CD4-positive, alpha-beta T cell treated with Interleukin-12 subunit alpha and Interleukin-12 subunit beta, for 1 hour (primary cell): ENCODE results near the gene SLC9A3.
"Not testable (repeated sequence)": the region's sequence is repeated elsewhere in the genome, so short reads cannot be mapped to it uniquely, and the experiment has no call there.

Experiments
- DNase-seq: peaks from one replicate; pipeline ENCODE4 v3.0.0-alpha.2; 2020

Gene SLC9A3

DNA sequence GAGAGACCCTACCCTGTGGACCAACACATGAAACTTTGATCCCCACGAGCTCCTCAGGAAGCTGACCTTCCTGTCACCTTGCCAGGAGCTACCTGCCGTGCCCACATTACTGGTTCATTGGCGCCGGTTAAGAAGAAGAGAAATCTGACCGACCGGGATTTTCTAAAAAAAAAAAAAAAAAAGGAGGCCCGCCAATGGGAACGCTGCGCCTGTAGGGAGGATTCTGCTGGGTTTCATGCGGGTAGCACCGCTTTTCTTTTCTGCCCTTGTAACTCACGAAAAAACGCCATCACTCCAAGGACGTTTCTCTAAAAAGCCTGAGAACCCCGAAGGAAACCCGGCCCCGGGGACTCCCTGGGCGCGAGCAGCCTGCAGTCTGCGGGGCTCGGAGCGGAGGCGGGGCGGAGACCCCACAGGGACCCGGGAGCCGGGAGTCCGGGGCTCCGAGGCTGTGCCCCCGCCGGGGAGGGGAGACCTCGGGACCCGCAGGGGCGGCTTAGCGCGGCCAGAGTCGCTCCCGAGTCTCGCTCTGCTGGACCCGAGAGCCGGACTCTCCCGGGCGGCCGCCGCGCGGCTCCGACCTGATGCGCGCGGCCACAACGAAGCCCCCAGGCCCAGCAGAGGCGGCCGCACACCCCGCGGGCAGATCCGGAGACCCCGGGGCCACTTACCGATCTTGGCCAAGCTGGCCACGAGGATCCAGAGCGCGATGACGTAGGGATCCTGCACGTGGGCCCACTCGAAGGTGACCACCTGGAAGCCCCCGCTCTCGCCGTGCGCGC lies 617 bp downstream of the SLC9A3 start:
- no peak for DNase-seq

DNA sequence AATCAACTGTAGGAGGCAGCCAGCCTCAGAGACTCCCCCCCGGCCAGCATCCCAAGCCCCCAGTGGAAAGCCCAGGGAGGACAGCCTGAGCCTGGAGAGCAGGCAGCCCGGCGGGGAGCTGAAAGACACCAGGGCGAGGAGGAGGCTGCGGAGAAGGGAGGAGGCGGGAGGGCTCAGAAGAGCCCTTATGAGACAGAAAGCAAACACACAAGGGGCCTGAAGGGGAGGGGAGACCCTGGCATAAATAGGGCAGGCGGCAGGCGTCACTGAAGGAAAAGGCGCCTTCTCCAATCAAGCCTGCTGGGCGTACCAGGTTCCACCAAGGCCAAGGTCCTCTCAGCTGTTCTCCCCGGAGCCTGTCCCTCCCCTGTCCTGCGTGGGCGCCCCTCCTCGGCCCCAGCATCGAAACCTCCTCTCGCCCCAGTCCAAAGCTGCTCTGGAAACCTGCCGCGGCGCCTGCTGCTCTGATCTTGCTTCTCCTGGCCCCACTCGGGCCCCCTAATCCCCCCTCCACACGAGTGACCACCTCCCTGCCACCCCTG lies 1.3 kb downstream of the SLC9A3 start:
- DNase-seq = no peak

DNA sequence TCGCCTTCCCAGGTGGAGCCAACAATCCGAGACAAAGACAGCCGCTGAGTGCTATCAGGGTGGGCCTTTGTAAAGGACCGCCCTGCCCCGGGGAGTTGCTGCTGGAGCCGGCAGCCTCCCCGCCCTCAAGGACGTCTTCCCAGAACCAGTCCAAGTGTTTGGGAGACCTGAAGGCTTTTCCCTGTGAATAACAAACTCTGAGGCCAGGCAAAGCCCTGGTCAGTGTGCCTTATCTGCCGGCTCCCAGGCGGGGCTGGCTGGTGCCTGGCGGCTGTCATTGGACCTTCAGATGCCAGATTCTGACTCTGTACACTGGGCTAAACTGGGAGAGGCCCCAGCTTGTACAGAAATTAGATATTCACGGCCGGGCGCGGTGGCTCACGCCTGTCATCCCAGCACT lies 2.1 kb downstream of the SLC9A3 start:
- DNase-seq = no peak

DNA sequence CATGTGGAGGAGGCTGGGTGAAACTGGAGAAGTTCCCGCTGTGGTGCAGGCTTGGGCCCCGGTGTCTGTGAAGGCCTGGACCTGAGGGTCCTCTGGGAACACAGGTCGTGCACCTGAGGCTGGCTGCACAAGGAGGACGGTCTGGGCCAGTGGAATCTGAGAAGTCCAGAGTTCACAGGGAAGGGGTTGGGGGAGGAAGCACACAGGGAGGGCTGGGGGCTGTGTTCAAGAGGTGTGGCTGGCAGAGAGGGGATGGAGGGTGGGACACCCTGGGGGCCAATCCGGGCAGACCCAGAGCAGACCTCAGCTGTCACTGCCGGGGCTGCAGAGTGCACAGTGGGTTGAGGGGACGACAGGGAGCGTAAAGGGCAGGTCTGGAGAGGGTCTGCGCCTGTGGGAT lies 2.6 kb downstream of the SLC9A3 start:
- no peak for DNase-seq

DNA sequence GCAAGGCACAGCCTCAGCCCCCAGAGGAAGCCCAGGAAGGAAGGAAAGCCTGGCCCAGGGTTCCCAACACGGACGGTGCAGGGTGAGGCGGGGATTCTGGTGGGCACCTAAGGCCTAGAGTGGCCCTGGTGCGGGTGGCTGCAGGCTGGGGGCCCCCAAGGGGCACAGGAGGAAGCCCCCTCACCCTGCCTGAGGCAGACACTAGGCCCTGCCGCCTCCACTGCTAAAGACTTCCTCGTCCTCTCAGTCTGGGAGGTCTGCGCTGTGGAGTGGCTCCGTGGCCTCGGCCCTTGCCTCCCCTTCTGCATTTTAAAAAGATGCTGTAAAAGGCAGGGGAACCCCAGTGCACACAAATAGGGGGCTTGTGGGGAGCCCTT lies 3.4 kb downstream of the SLC9A3 start:
- DNase-seq = no peak

DNA sequence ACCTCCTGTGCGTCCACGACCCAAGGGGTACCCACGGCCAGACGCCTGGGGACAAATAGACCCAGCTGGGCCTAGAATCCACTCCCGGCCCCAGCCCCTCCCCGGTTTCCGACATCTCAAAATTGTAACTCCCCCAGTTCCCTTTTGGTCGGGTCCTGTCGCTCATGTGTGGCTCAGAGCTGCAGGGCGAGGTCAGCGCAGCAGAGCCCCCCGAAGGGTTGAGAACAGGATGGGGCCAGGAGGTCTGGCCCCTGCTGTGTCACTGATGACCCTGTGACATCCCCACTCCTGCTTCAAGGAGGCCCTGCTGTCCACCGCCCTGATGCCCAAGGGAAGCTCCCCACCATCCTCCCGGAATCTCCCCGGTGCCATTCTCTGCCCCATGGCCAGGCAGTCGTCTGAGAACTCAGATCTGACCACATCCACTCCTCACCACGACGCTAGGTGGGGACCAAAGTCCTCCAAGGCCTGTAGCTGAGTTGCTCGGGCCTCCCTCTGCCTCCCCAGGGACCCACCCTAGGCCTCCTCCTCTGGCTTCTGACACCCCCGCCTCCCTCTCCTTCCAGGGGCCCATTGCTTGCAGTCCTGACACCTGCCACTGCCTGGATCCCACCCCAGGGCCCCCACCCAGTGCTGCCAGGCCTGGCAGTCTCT lies 3.9 kb downstream of the SLC9A3 start:
- no peak for DNase-seq

DNA sequence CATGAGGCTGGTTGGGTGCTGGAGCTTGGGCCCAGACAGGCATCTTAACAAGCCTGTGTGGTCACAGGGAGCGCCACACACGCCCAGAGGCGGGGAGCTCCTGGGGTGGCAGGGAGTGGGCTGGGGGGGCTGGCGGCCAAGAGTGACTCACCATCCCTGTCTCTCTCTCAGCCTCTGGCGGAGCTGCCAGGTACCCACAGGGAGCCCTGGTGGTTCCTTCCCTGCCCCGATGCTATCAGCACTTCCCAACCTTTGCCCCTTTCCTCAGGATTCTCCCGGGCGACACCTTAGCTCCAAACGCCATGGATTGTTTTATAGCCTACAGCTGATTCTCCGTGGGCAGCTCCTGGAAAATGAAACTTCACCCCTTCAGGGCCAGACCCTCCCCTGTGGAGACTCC lies 5.5 kb downstream of the SLC9A3 start:
- DNase-seq = no peak

DNA sequence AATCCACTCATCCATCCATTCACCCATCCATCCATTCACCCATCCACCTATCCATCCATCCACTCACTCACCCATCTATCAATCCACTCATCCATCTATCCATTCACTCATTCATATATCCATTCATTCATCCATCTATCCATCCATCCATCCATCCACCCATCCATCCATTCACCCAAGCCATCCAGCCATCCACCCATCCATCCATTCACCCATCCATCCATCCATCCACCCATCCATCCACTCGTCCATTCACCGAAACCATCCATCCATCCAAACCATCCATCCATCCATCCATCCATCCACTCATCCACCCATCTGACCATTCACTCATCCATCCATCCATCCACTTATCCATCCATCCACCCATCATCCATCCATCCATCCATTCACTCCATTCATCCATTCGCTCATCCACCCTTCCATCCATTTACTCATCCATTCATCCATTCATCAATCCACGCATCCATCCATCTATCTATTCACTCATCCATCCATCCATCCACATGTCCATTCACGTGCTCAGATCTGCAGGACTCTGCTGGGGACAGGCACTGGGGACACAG lies 6.6 kb downstream of the SLC9A3 start:
- DNase-seq = no peak

DNA sequence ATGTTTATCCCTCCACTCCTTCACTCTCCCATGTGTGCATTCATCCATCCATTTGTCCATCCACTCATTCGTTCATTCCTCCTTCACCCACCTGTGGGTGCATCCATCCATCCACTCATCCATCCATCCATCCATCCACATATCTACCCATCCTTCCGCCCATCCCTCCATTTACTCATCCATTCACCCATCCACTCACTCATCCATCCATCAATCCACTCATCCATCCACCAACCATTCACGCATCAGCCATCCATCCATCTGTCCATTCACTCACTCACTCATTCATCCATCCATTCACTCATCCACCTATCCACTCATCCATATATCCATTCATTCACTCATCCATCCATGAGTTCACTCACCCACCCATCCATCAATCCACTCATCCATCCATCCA lies 7.3 kb downstream of the SLC9A3 start:
- no peak for DNase-seq

DNA sequence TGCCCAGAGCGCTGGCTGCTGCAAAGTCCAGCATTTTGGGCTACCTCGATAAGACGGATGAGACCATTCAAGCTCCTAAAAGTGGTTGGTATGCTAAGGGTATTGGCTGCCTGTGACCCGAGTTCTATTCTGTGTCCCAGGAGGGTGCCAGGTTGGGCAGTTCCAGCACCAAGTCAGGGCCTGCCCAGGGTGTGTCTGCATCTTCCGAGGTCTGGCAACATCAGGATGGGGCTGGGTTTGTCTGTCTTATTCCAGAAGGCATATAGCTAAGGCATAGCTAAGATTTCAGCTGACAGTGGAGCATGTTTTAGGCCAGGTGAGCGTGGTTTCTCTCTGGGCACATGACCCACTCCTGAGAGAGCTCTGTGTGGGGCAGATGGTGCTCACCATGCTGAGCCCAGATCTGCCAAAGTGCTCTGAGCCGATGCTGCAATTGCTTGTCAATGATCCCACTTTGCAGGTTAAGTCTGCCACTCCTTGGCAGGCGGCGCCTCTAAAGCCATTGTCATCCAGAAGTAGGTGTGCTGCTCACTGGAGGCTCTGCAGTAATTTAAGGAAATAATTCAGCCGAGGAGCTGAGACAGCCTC lies 7.8 kb downstream of the SLC9A3 start:
- no peak for DNase-seq

DNA sequence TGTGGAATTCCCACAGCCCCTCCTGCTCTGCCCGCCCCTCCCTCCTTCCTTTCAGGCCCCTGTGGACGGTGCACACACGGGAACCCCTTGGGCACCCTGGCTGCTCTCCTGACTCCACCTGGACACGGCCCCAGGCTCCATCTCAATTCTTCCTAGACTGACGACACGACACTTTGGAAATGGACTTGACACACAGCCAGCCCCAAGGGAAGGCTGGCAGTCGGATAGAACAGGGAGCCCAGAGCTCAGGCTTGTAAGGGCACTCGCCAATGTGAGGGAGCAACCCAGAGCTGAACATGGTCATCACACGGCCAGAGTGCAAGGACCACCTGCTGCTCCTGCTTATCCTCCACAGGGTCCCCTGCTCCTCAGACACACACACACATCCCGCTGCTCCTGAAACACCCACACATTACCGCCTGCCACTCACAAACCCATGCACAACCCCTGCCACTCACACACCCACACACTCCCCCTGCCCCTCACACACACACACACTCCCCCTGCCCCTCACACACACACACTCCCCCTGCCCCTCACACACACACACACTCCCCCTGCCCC lies 8.9 kb downstream of the SLC9A3 start:
- no peak for DNase-seq

DNA sequence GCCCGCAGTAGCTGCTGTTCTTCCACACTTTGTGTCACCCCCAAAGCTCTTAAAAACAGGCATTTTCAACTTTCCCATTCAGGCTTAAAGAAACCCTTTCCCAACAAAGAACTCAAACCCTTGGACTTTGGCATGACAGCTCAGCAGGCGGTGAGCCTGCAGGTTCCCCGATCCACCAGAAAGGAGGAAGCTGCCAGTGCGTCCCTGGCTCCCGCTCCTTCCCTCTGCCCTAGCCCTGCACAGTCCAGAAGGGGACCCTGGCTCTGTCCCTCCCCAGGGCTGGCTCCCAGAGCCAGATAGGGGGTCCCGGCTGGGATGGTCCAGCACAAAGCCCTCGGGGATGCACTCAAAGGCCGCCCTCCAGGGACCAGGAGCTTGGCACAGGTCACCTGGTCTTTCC lies 9.6 kb downstream of the SLC9A3 start:
- no peak for DNase-seq

DNA sequence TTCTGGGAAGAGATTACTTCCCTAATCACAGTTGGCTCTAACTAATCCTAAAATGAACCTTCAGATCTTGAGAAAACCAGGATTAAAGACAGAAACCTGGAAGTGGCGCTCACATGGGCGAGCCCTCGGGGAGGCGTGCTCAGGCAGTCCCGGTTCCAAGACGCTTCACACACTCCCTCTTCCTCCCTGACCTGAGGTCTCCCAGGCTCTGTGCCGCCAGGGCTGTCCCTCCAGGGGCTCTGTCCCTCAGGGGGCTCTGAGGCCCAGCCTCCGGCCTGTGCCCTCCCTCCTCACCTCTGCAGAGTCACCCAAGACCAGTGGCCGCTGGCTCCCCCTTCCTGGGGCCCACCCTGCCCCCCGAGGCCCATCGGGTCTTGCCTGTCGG lies 10.2 kb downstream of the SLC9A3 start:
- DNase-seq = no peak

DNA sequence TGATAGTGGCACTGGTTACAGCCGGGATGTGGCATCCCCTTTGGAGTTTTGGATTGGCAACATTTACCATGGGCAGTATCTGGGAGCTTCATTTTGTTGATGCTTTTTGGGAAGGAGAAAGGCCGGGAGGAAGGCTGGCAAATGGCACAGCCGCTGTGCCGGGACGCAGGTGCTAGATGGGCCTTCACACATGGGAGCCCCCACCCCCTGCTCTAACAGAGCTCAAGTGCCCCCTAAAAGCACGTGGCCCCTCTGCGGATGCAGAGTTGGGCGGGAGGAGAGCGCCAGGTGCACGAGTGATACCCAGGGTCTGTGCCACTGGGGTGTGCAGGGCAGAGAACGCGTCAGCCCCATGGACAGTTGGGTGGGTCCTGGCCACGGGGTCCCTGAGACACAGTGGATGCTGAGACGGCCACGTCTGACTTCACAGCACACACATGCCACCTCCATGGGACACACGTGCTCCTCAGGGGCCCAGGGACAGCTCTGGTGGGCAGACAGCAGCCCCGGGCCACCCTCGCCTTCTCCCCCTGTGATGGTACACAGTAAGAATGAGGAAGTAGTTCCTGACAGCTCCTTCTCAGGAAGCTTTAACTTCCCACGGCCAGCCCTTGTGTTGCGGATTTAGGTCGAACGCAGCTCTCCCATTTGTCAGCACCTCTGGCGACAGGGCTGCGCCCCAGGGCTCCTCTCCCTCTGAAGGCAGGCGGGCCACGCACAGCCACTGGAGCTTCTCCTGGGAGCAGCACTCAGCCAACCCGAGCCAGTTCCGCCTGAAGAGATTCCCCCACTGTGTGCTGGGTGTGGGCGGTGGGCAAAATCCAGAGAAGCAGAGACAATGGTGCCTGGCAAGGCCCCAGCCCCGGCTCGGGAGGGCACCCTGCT lies 10.8 kb downstream of the SLC9A3 start:
- DNase-seq = no peak

DNA sequence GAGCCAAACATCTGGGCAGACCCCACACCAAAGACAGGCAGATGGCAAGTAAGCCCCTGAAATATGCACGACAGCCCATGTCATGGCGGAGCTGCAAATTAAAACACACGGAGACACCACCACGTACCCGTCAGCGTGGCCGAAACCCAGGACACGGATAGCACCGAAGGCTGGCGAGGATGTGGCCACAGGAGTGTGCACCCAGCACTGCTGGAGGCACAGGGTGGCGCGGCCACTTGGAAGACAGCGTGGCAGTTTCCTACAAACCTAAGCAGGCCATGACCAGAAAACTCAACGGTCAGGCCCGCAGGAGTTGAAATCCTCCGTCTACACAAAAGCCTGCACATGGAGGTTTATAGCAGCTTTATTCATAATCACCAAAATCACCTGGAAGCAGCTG lies 12.8 kb downstream of the SLC9A3 start:
- DNase-seq = no peak

DNA sequence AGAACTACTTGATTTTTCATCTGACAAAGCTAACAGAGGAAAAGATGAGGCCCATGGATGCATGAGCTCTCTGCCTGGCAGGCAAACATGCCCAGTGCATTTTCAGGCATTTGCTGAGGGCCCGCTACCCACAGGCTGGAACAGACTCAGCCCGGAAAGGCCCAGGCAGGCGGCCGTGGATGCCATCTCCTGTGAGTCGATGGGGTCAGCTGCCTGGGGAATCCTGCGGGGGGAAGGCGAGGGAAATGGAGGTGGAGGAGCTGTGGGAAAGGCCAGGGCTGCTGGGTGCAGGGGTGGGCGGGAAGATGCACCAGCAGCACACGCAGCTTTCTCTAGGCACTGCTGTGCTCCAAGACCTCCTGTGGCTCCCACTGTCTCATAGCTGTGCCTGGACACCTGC lies 13.7 kb downstream of the SLC9A3 start:
- DNase-seq = no peak

DNA sequence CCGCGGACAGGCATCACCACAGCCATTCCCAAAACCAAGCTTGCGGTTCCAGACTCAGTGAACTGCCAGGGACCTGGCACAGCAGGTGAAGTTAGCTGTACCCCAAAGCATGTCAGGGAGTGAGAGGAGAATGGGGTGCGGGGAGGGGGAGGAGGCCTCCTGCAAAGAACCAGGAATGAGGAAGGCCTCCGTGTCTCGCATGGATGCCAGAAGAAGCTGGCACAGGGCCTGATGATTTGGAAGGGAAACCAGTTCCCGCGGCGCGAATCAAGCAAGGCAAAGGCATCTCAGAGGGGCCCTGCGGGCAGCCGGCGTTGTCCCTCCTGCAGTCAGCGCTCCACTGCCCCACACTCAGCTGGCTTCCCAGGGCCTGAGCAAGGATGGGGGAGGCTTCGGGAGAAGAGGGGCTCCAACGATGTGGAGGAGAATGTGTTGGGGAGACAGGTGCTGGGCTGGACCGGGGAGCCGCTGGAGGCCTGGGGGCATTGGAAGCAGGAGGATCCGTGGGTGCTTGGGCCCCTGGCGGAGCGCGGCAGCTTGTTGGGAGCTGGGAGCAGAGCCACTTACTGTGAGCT lies 14.6 kb downstream of the SLC9A3 start:
- no peak for DNase-seq

DNA sequence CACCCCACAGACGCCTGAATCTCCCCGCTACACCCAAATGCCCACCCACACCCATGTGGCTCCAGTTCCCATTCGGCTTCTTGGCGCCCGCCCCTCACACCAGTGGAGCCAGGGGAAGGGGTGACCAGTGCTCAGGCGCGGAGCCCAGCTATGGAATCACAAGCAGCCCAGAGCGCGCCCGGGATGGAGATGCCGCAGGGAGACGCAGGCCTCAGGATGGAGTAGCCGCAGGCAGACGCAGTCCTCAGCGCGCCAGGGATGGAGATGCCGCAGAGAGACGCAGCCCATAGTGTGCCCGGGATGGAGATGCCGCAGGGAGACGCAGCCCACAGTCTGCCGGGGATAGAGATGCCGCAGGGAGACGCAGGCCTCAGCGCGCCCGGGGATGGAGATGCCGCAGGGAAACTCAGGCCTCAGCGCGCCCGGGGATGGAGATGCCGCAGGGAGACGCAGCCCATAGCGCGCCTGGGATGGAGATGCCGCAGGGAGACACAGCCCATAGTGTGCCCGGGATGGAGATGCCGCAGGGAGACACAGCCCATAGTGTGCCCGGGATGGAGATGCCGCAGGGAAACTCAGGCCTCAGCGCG lies 16.2 kb downstream of the SLC9A3 start:
- DNase-seq = not testable (repeated sequence)

DNA sequence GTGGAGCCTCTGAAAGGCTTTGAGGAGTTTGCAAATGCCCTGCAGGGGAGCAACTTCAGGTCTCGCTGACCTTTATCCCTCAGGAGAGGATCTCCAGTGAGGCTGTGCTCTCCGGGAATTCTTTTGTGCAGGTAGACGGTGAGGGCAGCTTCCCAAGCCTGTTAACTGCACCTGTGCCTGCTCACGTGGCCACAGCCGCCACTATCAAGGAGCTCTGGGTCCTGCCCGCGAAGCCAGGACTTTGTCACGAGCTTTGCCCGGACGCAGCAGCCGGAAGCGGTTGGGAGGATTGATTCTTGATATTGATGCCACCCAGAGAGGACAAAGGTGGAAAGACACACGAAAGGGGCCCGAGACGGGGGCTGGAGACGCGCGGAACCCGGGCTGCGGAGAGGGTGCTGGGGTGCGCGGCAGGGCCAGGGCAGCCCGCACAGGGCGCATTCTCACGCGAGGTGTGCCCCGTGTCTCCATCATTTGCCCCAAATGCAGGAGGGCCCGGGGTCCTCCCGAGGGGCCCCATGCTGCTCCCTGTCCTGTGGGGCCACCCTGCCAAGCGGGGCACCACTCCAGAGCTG lies 18.2 kb downstream of the SLC9A3 start:
- DNase-seq = no peak

DNA sequence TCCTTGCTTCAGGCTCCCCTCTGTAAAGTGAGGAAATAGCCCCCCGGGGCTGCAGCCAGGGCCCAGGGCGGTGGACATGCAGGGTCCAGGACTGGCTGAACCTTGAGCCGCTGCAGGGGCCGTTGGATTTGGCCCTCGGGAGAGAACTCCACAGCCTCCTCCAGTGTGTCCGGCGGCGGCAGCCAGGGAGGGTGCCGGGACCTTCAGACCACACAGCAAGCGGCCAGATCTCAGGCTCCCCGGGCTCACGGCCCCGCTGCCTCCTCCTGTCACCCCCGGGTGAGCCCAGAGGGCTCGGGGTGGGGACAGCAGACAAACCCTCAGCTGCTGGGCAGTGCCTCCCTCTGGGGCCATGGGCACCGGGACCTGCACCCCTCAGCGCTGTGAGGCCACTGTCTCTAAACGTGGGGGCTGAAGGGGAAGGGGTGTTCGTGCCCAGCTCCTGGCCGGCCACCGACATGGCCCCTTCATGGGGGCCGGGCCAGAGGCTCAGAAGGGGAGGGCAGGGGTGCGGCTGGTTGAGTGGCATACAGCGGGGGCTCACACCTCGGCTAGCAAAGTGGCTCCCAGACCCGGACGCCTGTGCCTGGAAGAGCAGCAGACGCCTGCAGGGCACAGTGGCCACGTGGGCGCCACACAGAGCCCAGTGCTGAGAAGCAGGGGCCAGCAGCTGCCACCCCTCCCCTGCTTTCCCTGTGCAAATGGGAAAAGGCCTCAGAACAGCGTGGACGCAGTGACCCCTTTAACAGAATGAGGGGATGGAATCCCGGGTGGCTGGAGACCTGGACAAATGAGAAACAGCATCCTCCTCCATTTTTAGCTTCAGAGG lies 19.7 kb downstream of the SLC9A3 start:
- DNase-seq = no peak
